ENCODE results near the gene WDFY1. TPM values are rescaled to one million over a fixed set of nuclear protein-coding genes. Genes with fewer than 3 reads are reported as not detected.

WDFY1 gene
- total RNA-seq, 1 donor from 2014 or later = 50.1 TPM

- TF ChIP-seq, protein P1, sequence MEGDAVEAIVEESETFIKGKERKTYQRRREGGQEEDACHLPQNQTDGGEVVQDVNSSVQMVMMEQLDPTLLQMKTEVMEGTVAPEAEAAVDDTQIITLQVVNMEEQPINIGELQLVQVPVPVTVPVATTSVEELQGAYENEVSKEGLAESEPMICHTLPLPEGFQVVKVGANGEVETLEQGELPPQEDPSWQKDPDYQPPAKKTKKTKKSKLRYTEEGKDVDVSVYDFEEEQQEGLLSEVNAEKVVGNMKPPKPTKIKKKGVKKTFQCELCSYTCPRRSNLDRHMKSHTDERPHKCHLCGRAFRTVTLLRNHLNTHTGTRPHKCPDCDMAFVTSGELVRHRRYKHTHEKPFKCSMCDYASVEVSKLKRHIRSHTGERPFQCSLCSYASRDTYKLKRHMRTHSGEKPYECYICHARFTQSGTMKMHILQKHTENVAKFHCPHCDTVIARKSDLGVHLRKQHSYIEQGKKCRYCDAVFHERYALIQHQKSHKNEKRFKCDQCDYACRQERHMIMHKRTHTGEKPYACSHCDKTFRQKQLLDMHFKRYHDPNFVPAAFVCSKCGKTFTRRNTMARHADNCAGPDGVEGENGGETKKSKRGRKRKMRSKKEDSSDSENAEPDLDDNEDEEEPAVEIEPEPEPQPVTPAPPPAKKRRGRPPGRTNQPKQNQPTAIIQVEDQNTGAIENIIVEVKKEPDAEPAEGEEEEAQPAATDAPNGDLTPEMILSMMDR (IDR thresholded peaks at IDR 0.05) = no peak
- no peak for DNase-seq
- H3K4me3 ChIP-seq = no peak overlapping the region
- H3K9me3 ChIP-seq = no peaks in the 10 kb centered on the region
- no peak overlapping the region for H3K27ac ChIP-seq
- intact Hi-C loops (cut with DNase I) = no loop called here
- no peak for ATAC-seq
- peaks cover 12% of the 10 kb centered on the region for H3K4me1 ChIP-seq
- peaks cover 25% of the 10 kb centered on the region for H3K36me3 ChIP-seq
- no peaks in the 10 kb centered on the region for H3K27me3 ChIP-seq
These were observed 39.1 kb downstream of the WDFY1 start for GRCh38 chr2:223905996-223906395.

DNA sequence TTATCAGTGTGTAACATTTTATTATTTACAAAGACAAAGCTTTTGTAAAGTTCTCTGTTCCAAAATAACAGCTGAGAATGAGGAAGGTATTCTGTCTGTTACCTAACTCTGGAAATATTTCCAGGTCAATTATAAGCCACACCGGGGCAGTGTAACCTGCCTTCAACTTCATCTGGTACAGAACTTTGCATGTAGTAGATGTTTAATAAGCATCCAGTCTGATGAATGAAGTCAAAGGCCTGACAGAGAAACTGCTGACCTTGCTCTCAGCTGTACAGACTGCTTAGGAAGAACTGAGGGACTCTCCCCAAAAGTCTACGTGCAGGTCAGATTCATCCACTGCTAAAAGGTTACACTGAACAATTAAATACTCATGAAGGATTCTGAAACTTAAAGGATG lies 43.3 kb downstream of the WDFY1 start:
- Histone ChIP-seq H3K36me3 (peaks cover 63% of the 10 kb centered on the region), H3K27me3 (no peaks in the 10 kb centered on the region), H3K4me1 (no peaks in the 10 kb centered on the region), H3K9me3 (no peaks in the 10 kb centered on the region), H3K27ac (no peak overlapping the region), H3K4me3 (no peak overlapping the region)
- peak; percentile 52 for ATAC-seq
- no peak for DNase-seq
- intact Hi-C loops (cut with DNase I) = no loop called here
- TF ChIP-seq, protein P1 (IDR thresholded peaks at IDR 0.05) = no peak

DNA sequence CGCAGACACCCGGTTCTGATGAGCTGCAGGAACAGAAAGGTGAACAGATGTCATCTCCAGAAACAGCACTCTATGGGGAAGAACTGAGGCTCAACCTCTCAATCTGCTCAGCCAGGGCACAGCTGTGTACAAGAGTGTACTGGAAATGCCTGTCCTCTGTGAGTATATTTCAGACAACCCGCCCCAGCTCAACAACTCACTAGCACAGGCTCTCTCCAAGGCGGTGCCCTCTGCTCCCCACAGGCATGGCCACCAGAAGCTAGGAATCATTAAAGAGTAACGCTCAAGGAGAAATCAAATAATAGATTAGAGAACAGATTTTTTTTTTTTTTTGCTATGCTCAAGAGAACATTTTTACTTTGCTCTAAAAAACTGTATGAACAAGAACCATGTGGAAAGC lies 43.8 kb downstream of the WDFY1 start:
- Histone ChIP-seq H3K27ac (no peak overlapping the region), H3K36me3 (peaks cover 63% of the 10 kb centered on the region), H3K4me3 (no peak overlapping the region), H3K9me3 (no peaks in the 10 kb centered on the region), H3K4me1 (no peaks in the 10 kb centered on the region), H3K27me3 (no peaks in the 10 kb centered on the region)
- TF ChIP-seq, protein P1 (IDR thresholded peaks at IDR 0.05) = no peak
- intact Hi-C loops (cut with DNase I) = no loop called here
- no peak for DNase-seq
- no peak for ATAC-seq

GRCh38 chr2:223900531-223900930 lies 44.6 kb downstream of the WDFY1 start:
- intact Hi-C loops (cut with DNase I) = no loop called here
- ATAC-seq (no peak), DNase-seq (no peak)
- Histone ChIP-seq H3K27me3 (no peaks in the 10 kb centered on the region), H3K4me3 (no peak overlapping the region), H3K36me3 (peaks cover 64% of the 10 kb centered on the region), H3K27ac (no peak overlapping the region), H3K9me3 (no peaks in the 10 kb centered on the region), H3K4me1 (no peaks in the 10 kb centered on the region)
- TF ChIP-seq, protein P1 (IDR thresholded peaks at IDR 0.05) = no peak

DNA sequence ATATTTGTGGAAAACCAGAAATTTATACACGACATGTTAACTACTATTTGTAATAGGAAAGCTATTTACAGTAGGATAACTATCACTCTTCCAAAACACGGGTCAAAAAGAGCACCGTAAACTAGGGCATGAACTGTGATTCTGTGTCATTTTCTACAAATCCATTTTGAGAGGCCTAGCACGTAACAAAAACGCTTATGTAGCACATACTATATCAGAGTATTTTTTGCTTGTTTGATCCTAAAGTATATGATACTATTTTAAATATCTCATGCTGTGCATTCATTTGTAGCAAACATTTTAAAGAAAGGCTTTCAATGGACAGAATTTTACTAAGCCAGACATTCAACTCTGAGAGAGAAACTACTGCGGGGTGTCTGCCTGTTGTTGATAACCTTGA lies 45.1 kb downstream of the WDFY1 start:
- TF ChIP-seq, protein P1 (IDR thresholded peaks at IDR 0.05) = no peak
- intact Hi-C loops (cut with DNase I) = no loop called here
- no peak overlapping the region for H3K4me3 ChIP-seq
- no peaks in the 10 kb centered on the region for H3K4me1 ChIP-seq
- DNase-seq = no peak
- no peak overlapping the region for H3K27ac ChIP-seq
- H3K9me3 ChIP-seq = no peaks in the 10 kb centered on the region
- peaks cover 64% of the 10 kb centered on the region for H3K36me3 ChIP-seq
- no peak for ATAC-seq
- H3K27me3 ChIP-seq = no peaks in the 10 kb centered on the region

- DNase-seq = no peak
These were observed 47.3 kb downstream of the WDFY1 start for GRCh38 chr2:223897669-223898330.

More at GRCh38 chr2:223897669-223898330, 47.3 kb downstream of the WDFY1 start:
- H3K9me3 ChIP-seq = no peaks in the 10 kb centered on the region
- H3K4me1 ChIP-seq = no peaks in the 10 kb centered on the region
- TF ChIP-seq, protein P1 (IDR thresholded peaks at IDR 0.05) = no peak
- ATAC-seq = no peak
- no peaks in the 10 kb centered on the region for H3K27me3 ChIP-seq
- H3K27ac ChIP-seq = no peak overlapping the region
- peaks cover 75% of the 10 kb centered on the region for H3K36me3 ChIP-seq
- H3K4me3 ChIP-seq = no peak overlapping the region
- intact Hi-C loops (cut with DNase I) = no loop called here
